ENCODE results near the gene CADM4.

GRCh38 chr19:43636121-43636683 lies 3.4 kb downstream of the CADM4 start:
- no peak for TF ChIP-seq POLR2A (IDR thresholded peaks at IDR 0.05)
- no peak for TF ChIP-seq CTCF (IDR thresholded peaks at IDR 0.05 in 4 of 5, conservative IDR thresholded peaks at IDR 0.05 in 1 of 5)

Data from gastrocnemius medialis (tissue), 4 donors.